GM13977 (cell line): ENCODE data around the gene CHST11.

ENCODE experiments used
- DNase-seq: peaks from one replicate; pipeline ENCODE4 v3.0.0; 2012; ENCODE audit warnings: low spot score
- CTCF ChIP-seq: IDR thresholded peaks from 2 replicates; pipeline ENCODE4 v1.5.1; 2012; ENCODE audit warnings: mild to moderate bottlenecking, control low read depth; ENCODE audit not compliant: insufficient read depth; ENCODE audit errors: extremely low read depth, missing control alignments
- in situ Hi-C: fragments of 300-500 bp; cut with MboI; formaldehyde crosslinking; loops from one replicate; pipeline ENCODE4 v1.12.0; 2022; ENCODE audit warnings: low sequenced_read_pairs, low pct_unique_long_range_greater_than_20kb, mixed read lengths, inconsistent platforms; ENCODE audit not compliant: unreplicated experiment

CHST11 gene

GRCh38 chr12:104708891-104709290, 252.1 kb downstream of the CHST11 start:
- TF ChIP-seq CTCF = no peak
- DNase-seq = no peak
- in situ Hi-C loops = no loop called here

- in situ Hi-C loops = no loop called here
- DNase-seq = no peak
- no peak for TF ChIP-seq CTCF
These were observed 253.1 kb downstream of the CHST11 start for GRCh38 chr12:104709692-104710435.

- in situ Hi-C loops = no loop called here
- no peak for DNase-seq
- TF ChIP-seq CTCF = no peak
These were observed 254.4 kb downstream of the CHST11 start for GRCh38 chr12:104710940-104711689.

GRCh38 chr12:104712477-104712876, 255.7 kb downstream of the CHST11 start:
- TF ChIP-seq CTCF = no peak
- DNase-seq = no peak
- in situ Hi-C loops = no loop called here

GRCh38 chr12:104712968-104713367, 256.2 kb downstream of the CHST11 start:
- no peak for DNase-seq
- TF ChIP-seq CTCF = no peak
- in situ Hi-C loops = no loop called here

GRCh38 chr12:104713444-104713843, 256.7 kb downstream of the CHST11 start:
- in situ Hi-C loops = no loop called here
- no peak for DNase-seq
- TF ChIP-seq CTCF = no peak
